ENCODE data around the gene RNASE12.
"Not testable (repeated sequence)": the region's sequence is repeated elsewhere in the genome, so short reads cannot be mapped to it uniquely, and the experiment has no call there.

The RNASE12 gene

DNA sequence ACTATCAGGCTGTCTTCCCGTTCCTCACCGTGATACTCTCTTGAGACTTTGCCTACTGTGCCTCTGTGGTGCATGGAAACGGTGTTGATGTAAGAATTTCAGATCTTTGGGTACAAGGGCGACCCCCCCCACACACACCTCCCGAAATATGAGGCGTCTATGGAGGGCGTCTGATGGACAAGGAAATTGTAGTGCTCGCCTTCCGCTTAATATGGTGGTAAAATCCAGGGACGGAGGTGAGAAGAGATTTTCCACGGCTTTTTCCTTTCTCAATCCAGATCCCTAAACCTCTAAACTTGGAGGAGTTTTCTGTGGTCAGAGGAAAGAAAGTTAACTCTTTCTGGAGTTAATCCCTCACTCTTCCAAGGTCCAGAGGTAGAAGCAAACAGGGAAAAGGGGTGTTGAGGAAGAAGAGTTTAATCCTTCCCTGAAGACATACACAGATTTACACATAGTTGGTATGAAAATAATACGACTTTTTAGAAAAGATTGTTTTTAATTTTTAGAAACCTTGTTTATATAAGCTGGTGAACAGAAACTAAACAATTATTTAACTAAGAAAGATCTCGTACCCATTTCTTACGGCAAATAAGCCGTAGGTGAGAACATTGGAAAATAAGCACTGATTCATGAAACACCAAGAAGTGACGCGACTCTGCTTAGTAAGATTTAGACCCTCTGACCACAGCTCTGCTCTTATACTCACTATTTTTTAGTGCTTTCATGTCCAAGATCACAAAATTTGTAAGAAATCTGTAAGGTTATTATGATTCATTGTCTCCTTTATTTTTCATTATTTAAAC, 23.1 kb upstream of the RNASE12 start:
- no peak for DNase-seq (ENCODE audit: extremely low read depth in 1 of 2, low read depth in 1 of 2)

- peak in 1 of 2 donors; percentile 51 for DNase-seq (ENCODE audit: extremely low read depth in 1 of 2, low read depth in 1 of 2)
These were observed 22.2 kb upstream of the RNASE12 start for GRCh38 chr14:20613094-20614037.

DNA sequence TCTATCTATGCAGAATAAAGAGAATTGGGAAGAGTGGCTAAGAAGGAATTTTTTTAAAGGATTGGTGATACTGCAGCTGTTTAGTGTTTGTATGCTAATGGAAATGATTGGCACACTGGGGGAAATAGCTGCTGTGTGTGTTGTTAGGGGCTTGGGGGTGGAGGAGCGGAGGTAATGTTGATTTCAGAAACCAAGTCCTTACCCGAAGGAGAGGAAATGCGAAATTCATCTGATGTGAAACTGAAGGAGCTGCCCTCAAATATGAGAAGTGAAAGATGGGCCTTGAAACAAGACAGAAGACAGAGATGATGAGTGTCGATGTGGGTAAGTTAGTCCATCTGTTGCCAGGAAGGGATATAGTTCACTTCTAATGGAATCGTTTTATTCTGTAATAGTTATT, 21.2 kb upstream of the RNASE12 start:
- no peak for DNase-seq (ENCODE audit: extremely low read depth in 1 of 2, low read depth in 1 of 2)

DNA sequence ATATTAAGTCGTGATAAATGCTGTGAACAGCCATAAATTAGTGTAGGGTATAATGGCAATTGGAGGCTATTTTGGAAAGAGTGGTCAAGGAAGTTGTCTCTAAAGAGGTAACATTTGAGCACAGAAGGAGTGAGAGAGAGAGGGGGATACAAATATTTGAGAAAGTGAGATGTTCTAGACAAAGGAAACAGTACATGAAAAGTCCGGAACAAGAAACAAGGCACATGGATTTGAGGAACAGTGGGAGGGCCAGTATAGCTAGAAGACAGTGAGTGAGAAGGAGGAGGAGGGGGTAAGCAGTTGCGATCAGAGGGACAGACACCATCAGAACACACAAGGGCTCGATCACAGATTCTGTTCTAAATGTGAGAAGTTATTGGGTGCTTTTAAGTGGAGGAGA, 20.1 kb upstream of the RNASE12 start:
- no peak for DNase-seq (ENCODE audit: extremely low read depth in 1 of 2, low read depth in 1 of 2)

- peak in 1 of 2 donors; percentile 48 for DNase-seq (ENCODE audit: extremely low read depth in 1 of 2, low read depth in 1 of 2)
These were observed 19.0 kb upstream of the RNASE12 start for GRCh38 chr14:20610002-20610765.

GRCh38 chr14:20609215-20610001, 18.2 kb upstream of the RNASE12 start:
- peak in 1 of 2 donors; percentile 19 for DNase-seq (ENCODE audit: extremely low read depth in 1 of 2, low read depth in 1 of 2)

GRCh38 chr14:20608383-20609110, 17.4 kb upstream of the RNASE12 start:
- no peak for DNase-seq (ENCODE audit: extremely low read depth in 1 of 2, low read depth in 1 of 2)

DNA sequence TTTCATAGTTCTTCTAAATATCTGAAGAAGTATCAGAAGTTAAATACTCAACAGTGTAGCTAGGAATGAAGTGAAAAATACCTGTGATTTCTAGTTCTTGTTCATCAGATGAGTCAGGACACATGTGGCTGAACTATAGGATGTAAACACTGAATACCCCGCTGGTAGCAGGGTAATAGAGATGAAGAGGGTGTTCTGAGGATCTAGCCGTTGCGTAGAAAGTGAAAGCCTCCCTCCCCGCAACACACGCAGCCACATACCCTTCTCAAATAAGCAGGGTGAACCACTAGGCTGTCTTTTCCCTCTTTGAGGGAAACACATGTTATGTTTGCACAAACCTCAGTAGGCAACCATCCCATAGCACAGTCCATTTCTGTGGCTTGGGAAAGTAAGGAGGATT, 16.4 kb upstream of the RNASE12 start:
- DNase-seq (ENCODE audit: extremely low read depth in 1 of 2, low read depth in 1 of 2): no peak

- DNase-seq (ENCODE audit: extremely low read depth in 1 of 2, low read depth in 1 of 2): no peak
These were observed 15.7 kb upstream of the RNASE12 start for GRCh38 chr14:20606902-20607242.

- DNase-seq (ENCODE audit: extremely low read depth in 1 of 2, low read depth in 1 of 2): no peak
These were observed 15.2 kb upstream of the RNASE12 start for GRCh38 chr14:20606190-20606901.

GRCh38 chr14:20603813-20604690, 12.9 kb upstream of the RNASE12 start:
- no peak for DNase-seq (ENCODE audit: extremely low read depth in 1 of 2, low read depth in 1 of 2)

DNA sequence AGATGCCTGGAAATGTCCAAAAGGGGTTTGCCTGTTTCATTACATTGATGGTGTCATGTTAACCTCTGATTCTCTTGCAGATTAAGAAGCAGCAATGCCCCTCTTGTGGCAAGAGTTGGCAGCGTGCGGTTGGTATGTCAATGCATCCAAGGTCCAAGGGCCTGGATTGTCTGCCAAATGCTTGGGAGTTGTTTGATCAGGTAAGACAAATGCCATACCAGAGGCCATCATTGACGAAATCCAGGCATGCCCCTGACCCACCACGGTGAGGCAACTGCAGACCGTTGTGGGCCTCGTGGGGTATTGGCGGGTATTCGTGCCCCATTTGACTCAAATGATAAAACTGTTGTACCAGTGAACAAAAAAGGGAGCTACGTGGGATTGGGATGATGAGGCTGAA, 11.4 kb upstream of the RNASE12 start:
- no peak for DNase-seq (ENCODE audit: extremely low read depth in 1 of 2, low read depth in 1 of 2)

DNA sequence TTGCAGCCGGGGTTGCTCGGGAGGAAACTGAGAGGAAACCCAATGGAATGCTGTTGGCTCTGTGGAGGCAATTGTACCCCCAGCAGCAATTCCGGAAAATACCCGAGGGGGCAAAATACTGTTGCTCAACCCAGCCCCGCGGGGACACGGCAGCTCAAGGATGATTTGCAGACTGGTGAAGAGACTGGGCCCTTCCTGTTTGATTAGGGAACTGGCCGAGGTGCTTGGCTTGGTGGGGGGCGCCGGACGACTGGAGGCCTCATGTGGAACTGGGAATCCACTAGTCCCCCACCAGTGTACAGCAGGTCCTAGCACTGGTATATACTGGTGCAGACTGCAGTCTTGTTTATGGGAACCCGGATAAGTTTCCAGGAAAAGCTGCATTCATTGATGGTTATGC, 10.3 kb upstream of the RNASE12 start:
- no peak for DNase-seq (ENCODE audit: extremely low read depth in 1 of 2, low read depth in 1 of 2)

- DNase-seq (ENCODE audit: extremely low read depth in 1 of 2, low read depth in 1 of 2): no peak
These were observed 5.9 kb upstream of the RNASE12 start for GRCh38 chr14:20597108-20597507.

- DNase-seq (ENCODE audit: extremely low read depth in 1 of 2, low read depth in 1 of 2): not testable (repeated sequence)
These were observed 4.5 kb upstream of the RNASE12 start for GRCh38 chr14:20595726-20596125.

DNA sequence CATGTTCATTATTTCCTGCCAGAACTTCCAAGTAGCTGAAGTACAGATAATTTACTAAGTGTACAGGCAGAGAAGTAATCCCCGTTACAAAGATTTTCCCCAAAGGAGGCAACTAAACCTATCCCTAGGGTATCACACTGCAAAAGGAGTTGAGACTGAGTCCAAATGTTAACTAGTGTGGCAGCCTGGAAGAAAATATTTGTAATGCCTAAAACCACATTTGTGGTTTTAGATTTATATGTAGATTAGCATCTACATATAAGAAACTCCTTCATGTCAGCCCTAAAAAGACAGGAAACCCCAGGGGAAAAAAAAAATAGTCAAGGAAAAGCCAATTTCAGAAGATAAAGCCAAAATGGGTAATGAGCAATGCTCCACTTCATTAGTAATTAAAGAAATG, 1.4 kb upstream of the RNASE12 start:
- DNase-seq (ENCODE audit: extremely low read depth in 1 of 2, low read depth in 1 of 2): no peak

DNA sequence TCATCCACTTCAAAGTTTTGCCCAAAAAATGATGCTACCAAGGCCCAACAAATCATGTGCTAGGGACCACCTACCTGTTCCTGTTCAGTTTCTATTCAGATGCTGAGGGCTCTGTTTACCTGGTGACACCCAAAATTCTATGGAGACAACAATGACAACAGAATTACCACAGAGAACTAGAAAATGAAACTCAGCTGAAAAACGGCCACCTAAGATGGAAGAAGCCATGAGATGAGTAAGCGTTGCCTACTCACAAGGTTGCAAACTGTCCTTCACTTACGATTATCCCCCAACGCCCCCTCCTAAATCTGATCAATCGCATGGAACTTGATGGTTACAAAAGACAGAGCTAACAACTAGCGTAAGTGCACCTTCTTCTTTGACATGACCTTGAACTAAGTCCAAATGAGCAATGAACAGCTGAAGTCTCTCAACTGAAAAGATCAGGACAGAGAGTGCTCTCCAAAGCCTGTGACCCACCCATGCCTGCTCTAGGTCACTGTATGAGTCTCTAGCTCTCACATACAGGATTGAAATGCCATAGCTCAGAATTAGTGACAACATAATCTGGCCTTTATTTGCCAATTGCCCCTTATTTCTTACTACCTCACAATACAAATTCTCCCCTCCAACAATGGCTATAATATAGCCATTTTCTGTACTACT, 3.6 kb downstream of the RNASE12 start, which contains the start of gene RNASE11:
Gene RNASE11 (minus strand): TSS at position 513 of the 666 bp plus-strand sequence.
- no peak for DNase-seq (ENCODE audit: extremely low read depth in 1 of 2, low read depth in 1 of 2)

DNA sequence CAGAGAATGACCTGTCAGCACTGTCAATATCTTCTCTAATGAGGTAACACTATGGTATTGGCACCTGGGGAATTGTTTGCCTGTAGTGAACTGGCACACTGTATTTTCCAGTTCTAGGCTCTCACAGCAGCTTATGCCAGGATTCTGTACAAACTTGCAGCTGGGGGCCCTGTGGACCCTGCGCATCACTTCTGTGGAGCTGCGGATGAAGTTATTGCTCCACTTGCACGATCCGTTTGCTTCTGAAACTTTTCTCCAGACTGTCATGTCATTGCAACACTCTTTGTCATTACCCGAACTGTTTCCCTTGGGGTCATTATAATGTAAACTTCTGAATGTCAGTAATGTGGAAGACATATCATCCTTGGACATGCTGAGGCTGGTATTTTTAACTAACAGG, 7.3 kb downstream of the RNASE12 start:
- DNase-seq (ENCODE audit: extremely low read depth in 1 of 2, low read depth in 1 of 2): no peak

All from activated CD8-positive, alpha-beta memory T cell treated with anti-CD3 and anti-CD28 coated beads for 1 hour (primary cell).